ENCODE measurements around the gene RGL2. TPM values are rescaled to one million over a fixed set of nuclear protein-coding genes. Genes with fewer than 3 reads are reported as not detected.

RGL2 gene
- total RNA-seq, 1 experiment from 2014 or later: 84.4 TPM

DNA sequence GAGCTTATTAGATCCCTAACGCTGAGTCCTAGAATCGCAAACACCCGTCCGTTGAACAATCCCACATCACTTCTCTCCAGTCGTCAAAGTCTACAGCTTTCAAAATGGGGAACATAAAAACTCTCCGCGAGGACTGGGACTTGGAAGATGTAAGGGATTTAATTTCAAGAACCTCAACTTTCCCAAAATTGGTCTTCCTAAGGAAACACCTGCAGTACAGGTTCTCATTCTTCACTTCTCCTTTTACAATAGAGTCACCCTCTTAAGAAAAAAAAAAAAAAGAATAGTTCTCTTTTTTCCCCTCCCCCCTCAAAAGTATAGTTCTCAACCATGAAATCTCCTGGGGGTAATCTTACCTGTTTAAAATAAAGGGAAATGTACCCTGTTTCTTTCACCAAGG, 25.4 kb upstream of the RGL2 start:
- no peak for ATAC-seq
- TF ChIP-seq POLR2AphosphoS5 (IDR thresholded peaks at IDR 0.05; ENCODE audit: low read depth, low read length): no peak
- no peak for TF ChIP-seq SIN3A (IDR thresholded peaks at IDR 0.05; ENCODE audit: borderline replicate concordance, insufficient read depth, low read depth, low read length)
- TF ChIP-seq, protein P1, sequence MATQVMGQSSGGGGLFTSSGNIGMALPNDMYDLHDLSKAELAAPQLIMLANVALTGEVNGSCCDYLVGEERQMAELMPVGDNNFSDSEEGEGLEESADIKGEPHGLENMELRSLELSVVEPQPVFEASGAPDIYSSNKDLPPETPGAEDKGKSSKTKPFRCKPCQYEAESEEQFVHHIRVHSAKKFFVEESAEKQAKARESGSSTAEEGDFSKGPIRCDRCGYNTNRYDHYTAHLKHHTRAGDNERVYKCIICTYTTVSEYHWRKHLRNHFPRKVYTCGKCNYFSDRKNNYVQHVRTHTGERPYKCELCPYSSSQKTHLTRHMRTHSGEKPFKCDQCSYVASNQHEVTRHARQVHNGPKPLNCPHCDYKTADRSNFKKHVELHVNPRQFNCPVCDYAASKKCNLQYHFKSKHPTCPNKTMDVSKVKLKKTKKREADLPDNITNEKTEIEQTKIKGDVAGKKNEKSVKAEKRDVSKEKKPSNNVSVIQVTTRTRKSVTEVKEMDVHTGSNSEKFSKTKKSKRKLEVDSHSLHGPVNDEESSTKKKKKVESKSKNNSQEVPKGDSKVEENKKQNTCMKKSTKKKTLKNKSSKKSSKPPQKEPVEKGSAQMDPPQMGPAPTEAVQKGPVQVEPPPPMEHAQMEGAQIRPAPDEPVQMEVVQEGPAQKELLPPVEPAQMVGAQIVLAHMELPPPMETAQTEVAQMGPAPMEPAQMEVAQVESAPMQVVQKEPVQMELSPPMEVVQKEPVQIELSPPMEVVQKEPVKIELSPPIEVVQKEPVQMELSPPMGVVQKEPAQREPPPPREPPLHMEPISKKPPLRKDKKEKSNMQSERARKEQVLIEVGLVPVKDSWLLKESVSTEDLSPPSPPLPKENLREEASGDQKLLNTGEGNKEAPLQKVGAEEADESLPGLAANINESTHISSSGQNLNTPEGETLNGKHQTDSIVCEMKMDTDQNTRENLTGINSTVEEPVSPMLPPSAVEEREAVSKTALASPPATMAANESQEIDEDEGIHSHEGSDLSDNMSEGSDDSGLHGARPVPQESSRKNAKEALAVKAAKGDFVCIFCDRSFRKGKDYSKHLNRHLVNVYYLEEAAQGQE (IDR thresholded peaks at IDR 0.05; ENCODE audit: insufficient read depth in 1 of 2, low read depth in 2 of 2, low read length in 1 of 2): no peak
- TF ChIP-seq CTCF (IDR thresholded peaks at IDR 0.05): no peak
- TF ChIP-seq TCF7L2 (IDR thresholded peaks at IDR 0.05; ENCODE audit: low read depth, low read length): no peak
- Histone ChIP-seq H3K27ac (ENCODE audit: low read length) (peak overlapping the region; percentile 89), H3K27me3 (ENCODE audit: control insufficient read depth, insufficient read depth, low read length) (no peaks in the 10 kb centered on the region), H3K4me1 (ENCODE audit: control insufficient read depth, insufficient read depth, low read length) (peaks cover 34% of the 10 kb centered on the region), H3K36me3 (ENCODE audit: control insufficient read depth, insufficient read depth, low read length) (peaks cover 13% of the 10 kb centered on the region), H3K4me3 (ENCODE audit: low read depth in 2 of 2, low read length in 2 of 2) (peak overlapping the region; percentile 65 to 81), H3K9me3 (ENCODE audit: control insufficient read depth, insufficient read depth, low read depth, low read length) (no peaks in the 10 kb centered on the region)
- no peak for DNase-seq (ENCODE audit: low read depth, low spot score)
- intact Hi-C loops (cut with micrococcal nuclease; ENCODE audit: unreplicated experiment): no loop called here
- POLR2A ChIA-PET: interaction anchor here (0.6 kb wide), 1 partner anchor 102 kb away, joined by 6 read pairs; no protein-coding TSS in a partner anchor
- CTCF ChIA-PET: no interaction called here
- no TSS peak for BruUV-seq (replicated peaks)
- in situ Hi-C loops (cut with HindIII; ENCODE audit: low pct_unique_long_range_greater_than_20kb, low sequenced_read_pairs): no loop called here

DNA sequence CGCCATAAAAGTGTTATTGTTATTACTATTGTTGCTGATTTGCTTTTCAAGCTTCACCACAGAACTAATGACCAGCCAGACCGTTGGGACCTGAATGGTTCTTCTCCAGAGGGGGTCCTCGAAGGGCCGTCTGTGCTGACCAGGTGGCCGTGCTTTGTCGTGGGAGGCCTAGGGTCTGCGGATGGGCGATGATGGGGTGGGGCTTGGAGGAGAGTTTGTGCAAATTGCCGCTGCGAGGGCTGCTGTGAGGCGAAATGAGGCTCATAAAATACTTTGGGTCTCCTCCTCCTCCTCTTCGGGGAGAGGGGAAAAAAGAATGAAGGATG, 24.8 kb upstream of the RGL2 start:
- Histone ChIP-seq H3K36me3 (ENCODE audit: control insufficient read depth, insufficient read depth, low read length) (peaks cover 16% of the 10 kb centered on the region), H3K4me1 (ENCODE audit: control insufficient read depth, insufficient read depth, low read length) (peaks cover 40% of the 10 kb centered on the region), H3K27me3 (ENCODE audit: control insufficient read depth, insufficient read depth, low read length) (no peaks in the 10 kb centered on the region), H3K4me3 (ENCODE audit: low read depth in 2 of 2, low read length in 2 of 2) (peak overlapping the region; percentile 65 to 81), H3K9me3 (ENCODE audit: control insufficient read depth, insufficient read depth, low read depth, low read length) (no peaks in the 10 kb centered on the region), H3K27ac (ENCODE audit: low read length) (peak overlapping the region; percentile 89)
- ChIA-PET CTCF (no interaction called here), POLR2A (no interaction called here)
- TF ChIP-seq CTCF (IDR thresholded peaks at IDR 0.05) (no peak), POLR2AphosphoS5 (IDR thresholded peaks at IDR 0.05; ENCODE audit: low read depth, low read length) (no peak), TCF7L2 (IDR thresholded peaks at IDR 0.05; ENCODE audit: low read depth, low read length) (no peak), SIN3A (IDR thresholded peaks at IDR 0.05; ENCODE audit: borderline replicate concordance, insufficient read depth, low read depth, low read length) (no peak)
- TF ChIP-seq, protein P1 (IDR thresholded peaks at IDR 0.05; ENCODE audit: insufficient read depth in 1 of 2, low read depth in 2 of 2, low read length in 1 of 2): peak in 1 of 2 experiments; percentile 46; a peak in 1 of 4 replicates
- BruUV-seq (replicated peaks): no TSS peak
- DNase-seq (ENCODE audit: low read depth, low spot score) (no peak), ATAC-seq (no peak)
- in situ Hi-C loops (cut with HindIII; ENCODE audit: low pct_unique_long_range_greater_than_20kb, low sequenced_read_pairs): no loop called here
- intact Hi-C loops (cut with micrococcal nuclease; ENCODE audit: unreplicated experiment): no loop called here
